Esophagus squamous epithelium (tissue), 5 donors: ENCODE measurements around the gene SEC14L5. TPM values are rescaled to one million over a fixed set of nuclear protein-coding genes. Genes with fewer than 3 reads are reported as not detected.

Experiments used
- DNase-seq: peaks from one replicate; lab custom pipeline; 2025; lab: John Stamatoyannopoulos, UW
- H3K27ac ChIP-seq, 4 donors: fragments of 200-600 bp; sonication (generic); one replicate each; pipeline ENCODE4 v1.5.1; 2016 to 2019; ENCODE audit warnings: mild to moderate bottlenecking in 1 of 4
- H3K27me3 ChIP-seq, 4 donors: fragments of 200-600 bp; sonication (generic); 1 replicate in 3 of 4; 2 replicates in 1 of 4; pipeline versions ENCODE4 v1.5.1 to v1.6.0; 2017 to 2021; ENCODE audit warnings: antibody characterized with exemption in 1 of 4
- H3K36me3 ChIP-seq, 3 donors: fragments of 200-600 bp; sonication (generic); one replicate each; pipeline ENCODE4 v1.5.1; 2016 to 2019
- H3K4me1 ChIP-seq, 3 donors: fragments of 200-600 bp; sonication (generic); one replicate each; pipeline ENCODE4 v1.5.1; 2017 to 2019
- H3K4me3 ChIP-seq, 4 donors: fragments of 200-600 bp; sonication (generic); 1 replicate in 3 of 4; 2 replicates in 1 of 4; pipeline ENCODE4 v1.5.1; 2016 to 2019; ENCODE audit warnings: mild to moderate bottlenecking in 2 of 4, moderate library complexity in 1 of 4
- H3K9me3 ChIP-seq, 3 donors: fragments of 200-600 bp; sonication (generic); one replicate each; pipeline ENCODE4 v1.5.1; 2016 to 2019
- CTCF ChIP-seq, 6 experiments: fragments of 450-650 bp in 4 of 6; fragments of 200-600 bp in 2 of 6; sonication (generic) in 2 of 6; IDR thresholded peaks; one replicate each; pipeline ENCODE4 v1.5.1; 2016 to 2019; ENCODE audit warnings: antibody characterized with exemption in 6 of 6, mild to moderate bottlenecking in 4 of 6, moderate library complexity in 4 of 6
- POLR2A ChIP-seq, 4 donors: fragments of 450-650 bp; IDR thresholded peaks; one replicate each; pipeline ENCODE4 v1.6.1; 2017; ENCODE audit warnings: antibody characterized with exemption in 4 of 4, mild to moderate bottlenecking in 4 of 4, moderate library complexity in 3 of 4
- WGBS, 2 donors: methylation state at CpG; one replicate each; pipeline ENCODE4 v1.1.5; 2018; 5-methylcytosine and 5-hydroxymethylcytosine counted together
- intact Hi-C: fragments of 100-400 bp; cut with DNase I; formaldehyde crosslinking; loops from one replicate; pipeline ENCODE4 v1.15.0; 2022
- total RNA-seq, 4 donors: library from RNA; depleted of rRNA; stranded (reverse); fragments of >200 nt; gene quantifications; one replicate each; pipeline ENCODE4 v1.1.0, GENCODE V29; 2016
- donor health status: DM: yes; HTN: yes; CAD: no.

SEC14L5 gene
- total RNA-seq, 4 donors from 2014 or later, result 0.22 to 5.6 (median 0.49) TPM

DNA sequence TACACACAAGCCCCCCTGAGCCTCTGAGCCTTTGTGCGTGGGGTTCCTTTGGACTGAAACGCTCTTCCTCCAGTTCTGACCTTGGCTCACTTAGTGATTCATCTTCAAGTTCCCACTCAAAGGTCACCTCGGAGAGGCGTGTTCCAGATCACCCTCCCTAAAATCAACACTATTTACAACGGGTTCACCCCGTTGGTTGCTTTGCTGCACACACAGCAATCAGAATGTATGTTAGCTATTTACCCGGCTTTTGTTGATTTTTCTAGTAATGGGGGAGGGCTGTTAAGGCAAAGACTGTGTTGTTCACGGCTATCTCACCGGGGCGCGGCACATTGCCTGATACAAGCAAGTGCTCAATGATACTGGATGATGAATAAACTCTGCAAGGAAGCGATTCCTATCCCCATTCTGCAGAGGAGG is 74.6 kb downstream of the SEC14L5 start:
- Histone ChIP-seq H3K27ac (peak overlapping the region in 2 of 4 donors; percentile 82 to 84), H3K4me1 (peaks cover 0 to 32% (median 14%) of the 10 kb centered on the region in 3 donors), H3K27me3 (no peaks in the 10 kb centered on the region), H3K36me3 (peaks cover 0 to 34% (median 0%) of the 10 kb centered on the region in 3 donors), H3K9me3 (no peaks in the 10 kb centered on the region), H3K4me3 (peak overlapping the region; percentile 86 to 95 (median 90))
- intact Hi-C loops, result no loop called here
- WGBS, 2 donors, result 31 to 38% methylated on average over 9 to 11 of the region's 12 CpGs
- no peak for DNase-seq
- TF ChIP-seq CTCF (IDR thresholded peaks at IDR 0.05) (no peak), POLR2A (IDR thresholded peaks at IDR 0.05) (no peak)

DNA sequence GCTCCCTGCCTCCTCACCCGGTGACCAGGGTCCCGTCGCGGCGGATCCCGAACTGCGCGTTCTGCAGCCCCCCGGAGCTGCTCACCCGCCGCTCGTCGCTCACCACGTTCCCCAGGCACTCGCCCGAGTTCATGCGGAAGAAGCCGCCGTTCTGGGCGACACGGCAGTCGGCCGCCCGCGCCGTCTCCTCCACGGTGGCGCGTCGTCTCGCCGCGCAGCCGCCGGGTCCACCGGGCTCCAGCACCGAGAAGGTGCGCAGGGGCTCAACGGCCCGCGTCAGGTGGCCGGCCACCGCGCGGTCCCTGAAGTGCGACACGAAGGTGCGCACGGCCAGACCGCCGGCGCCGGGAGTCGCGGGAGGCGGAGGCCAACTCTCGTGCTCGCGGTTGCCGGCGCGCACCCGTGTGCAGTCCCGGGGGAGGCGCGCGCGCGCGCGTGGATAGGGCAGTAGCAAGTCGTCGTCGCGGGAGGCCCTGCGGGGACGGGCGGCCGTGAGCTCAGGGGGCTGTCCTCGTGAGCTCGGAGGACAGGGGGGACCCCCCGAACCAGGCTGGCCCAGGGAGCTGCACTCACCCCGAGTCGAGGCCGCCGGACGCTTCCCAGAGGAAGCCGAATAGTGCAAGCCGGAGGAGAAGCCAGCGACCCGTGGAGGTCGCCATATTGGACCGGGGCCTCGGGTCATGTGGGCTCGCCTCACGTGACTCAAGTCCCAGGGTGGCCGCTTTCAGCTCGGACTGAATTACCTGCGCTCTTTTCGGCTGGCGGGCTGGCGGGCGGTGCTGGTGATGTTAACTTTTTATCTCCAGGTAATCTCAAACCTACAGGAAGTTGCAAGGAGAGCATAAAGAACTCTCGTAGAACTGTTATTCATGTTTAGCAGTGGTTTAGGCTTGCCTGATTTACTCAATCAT is 75.4 kb downstream of the SEC14L5 start, which contains the start of gene NAGPA:
TSS of gene NAGPA (minus strand) at position 680 of the 911 bp plus-strand sequence. CDS start at position 659, 21 bp downstream.
- intact Hi-C loops, result no loop called here
- 0% methylated on average over 6 to 17 of the region's 104 CpGs for WGBS, 2 donors
- Histone ChIP-seq H3K36me3 (peaks cover 0 to 26% (median 0%) of the 10 kb centered on the region in 3 donors), H3K27ac (peak within 1 kb of the TSS; percentile 67 to 84 (median 81)), H3K27me3 (no peaks in the 10 kb centered on the region), H3K4me1 (peaks cover 0 to 32% (median 14%) of the 10 kb centered on the region in 3 donors), H3K4me3 (peak within 1 kb of the TSS; percentile 86 to 95 (median 90)), H3K9me3 (no peaks in the 10 kb centered on the region)
- DNase-seq, result no peak
- peak in 2 of 6 experiments; percentile 13 to 20 for TF ChIP-seq CTCF (IDR thresholded peaks at IDR 0.05)
- TF ChIP-seq POLR2A (IDR thresholded peaks at IDR 0.05), result peak in 2 of 4 donors; percentile 33 to 36

DNA sequence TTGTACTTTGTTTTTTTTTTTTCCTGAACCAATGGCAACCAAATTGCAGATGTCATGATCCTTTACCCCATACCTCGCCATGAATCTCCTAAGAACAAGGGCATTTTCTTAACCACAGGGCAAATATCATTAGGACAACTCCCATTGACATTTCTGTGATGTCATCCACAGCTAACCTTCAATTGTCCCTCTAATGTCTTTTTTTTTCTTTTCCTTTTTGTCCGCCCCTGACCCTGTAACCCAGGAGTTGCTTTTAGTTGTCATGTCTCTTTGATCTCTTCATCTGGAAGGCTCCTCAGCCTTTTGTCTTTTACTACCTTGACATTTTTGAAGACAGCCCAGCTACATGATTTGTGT is 76.0 kb downstream of the SEC14L5 start:
- peaks cover 0 to 32% (median 14%) of the 10 kb centered on the region in 3 donors for H3K4me1 ChIP-seq
- TF ChIP-seq CTCF (IDR thresholded peaks at IDR 0.05), result no peak
- TF ChIP-seq POLR2A (IDR thresholded peaks at IDR 0.05), result no peak
- H3K27me3 ChIP-seq, result no peaks in the 10 kb centered on the region
- peak overlapping the region; percentile 67 to 84 (median 81) for H3K27ac ChIP-seq
- H3K4me3 ChIP-seq, result peak overlapping the region; percentile 86 to 95 (median 90)
- peaks cover 0 to 20% (median 0%) of the 10 kb centered on the region in 3 donors for H3K36me3 ChIP-seq
- no peak for DNase-seq
- intact Hi-C loops, result no loop called here
- H3K9me3 ChIP-seq, result no peaks in the 10 kb centered on the region
- WGBS, 2 donors, result 10 to 15% methylated on average over 2 of the region's 2 CpGs

- Histone ChIP-seq H3K27ac (no peak overlapping the region), H3K36me3 (peaks cover 0 to 5% (median 0%) of the 10 kb centered on the region in 3 donors), H3K9me3 (no peaks in the 10 kb centered on the region), H3K4me3 (no peak overlapping the region), H3K4me1 (peaks cover 0 to 32% (median 14%) of the 10 kb centered on the region in 3 donors), H3K27me3 (peaks cover 0 to 5% (median 0%) of the 10 kb centered on the region in 4 donors)
- intact Hi-C loops, result no loop called here
- TF ChIP-seq CTCF (IDR thresholded peaks at IDR 0.05), result no peak
- no peak for TF ChIP-seq POLR2A (IDR thresholded peaks at IDR 0.05)
- DNase-seq, result no peak
- 44 to 64% methylated on average over 1 of the region's 1 CpG for WGBS, 2 donors
These were observed 77.7 kb downstream of the SEC14L5 start for GRCh38 chr16:5035909-5036227.
